Muscle of leg (tissue), 11 donors: ENCODE results near the gene CAMTA1. TPM values are rescaled to one million over a fixed set of nuclear protein-coding genes. Genes with fewer than 3 reads are reported as not detected.
A peak's percentile ranks its signal among the peaks of the same experiment; 100 is the strongest.

Experiments
- DNase-seq: peaks from one replicate; pipeline ENCODE4 v3.0.0; 2013
- H3K27ac ChIP-seq: one replicate; pipeline ENCODE4 v1.5.1; 2013; ENCODE audit warnings: mild to moderate bottlenecking, low read length, control low read depth
- H3K27me3 ChIP-seq: one replicate; pipeline ENCODE4 v1.6.1; 2013; ENCODE audit warnings: low read length; ENCODE audit not compliant: control insufficient read depth, insufficient read depth
- H3K36me3 ChIP-seq: one replicate; pipeline ENCODE4 v1.6.1; 2013; ENCODE audit warnings: low read length; ENCODE audit not compliant: control insufficient read depth, insufficient read depth
- H3K4me1 ChIP-seq: one replicate; pipeline ENCODE4 v1.6.1; 2013; ENCODE audit warnings: low read length; ENCODE audit not compliant: control insufficient read depth, insufficient read depth
- H3K4me3 ChIP-seq: one replicate; pipeline ENCODE4 v1.5.1; 2013; ENCODE audit warnings: low read length, control low read depth
- H3K9me3 ChIP-seq: replicated peaks from 2 replicates; pipeline ENCODE4 v1.6.1; 2013; ENCODE audit warnings: low read depth, low read length; ENCODE audit not compliant: control insufficient read depth
- WGBS: methylation state at CpG from one replicate; pipeline ENCODE4 v1.1.5; 2013; ENCODE audit warnings: missing lambda C conversion rate; ENCODE audit not compliant: insufficient coverage; 5-methylcytosine and 5-hydroxymethylcytosine counted together
- polyA plus RNA-seq, 8 donors: library from polyadenylated mRNA; unstranded; fragments of 120-200 nt; gene quantifications; one replicate each; pipeline versions ENCODE4 v1.2.1 to v1.2.3, GENCODE V29; 2013; ENCODE audit warnings: inconsistent platforms in 1 of 8, low replicate concordance in 1 of 8; ENCODE audit not compliant: insufficient read length in 8 of 8, insufficient read depth in 1 of 8
- total RNA-seq: library from RNA; stranded (reverse); fragments of 120-200 nt; gene quantifications from one replicate; pipeline ENCODE4 v1.2.4, GENCODE V29; 2013

Gene CAMTA1
- total and polyA plus RNA-seq, 9 donors: 36.4 to 56.4 (median 47.7) TPM

DNA sequence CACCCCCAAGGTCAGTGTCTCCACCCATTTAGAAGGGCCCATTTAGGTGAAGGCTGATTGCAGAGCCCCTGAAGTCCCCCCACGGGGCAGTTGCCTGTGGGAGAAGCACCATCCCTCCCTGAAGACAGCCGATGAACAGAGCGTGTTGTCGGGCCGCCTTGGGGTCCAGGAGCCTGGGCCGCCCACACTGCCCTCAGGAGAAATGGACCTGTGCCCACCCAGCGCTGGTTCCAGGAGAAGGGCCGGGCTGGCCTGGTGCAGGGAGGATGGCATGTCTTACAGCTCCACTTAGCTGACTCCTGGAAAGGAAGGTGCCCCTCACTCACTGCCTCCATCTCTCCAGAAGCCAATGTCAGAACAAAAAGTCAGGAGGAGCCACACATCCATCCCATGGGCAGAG is 733.2 kb downstream of the CAMTA1 start:
- peaks cover 15% of the 10 kb centered on the region for H3K4me1 ChIP-seq
- 94% methylated on average over 8 of the region's 8 CpGs for WGBS
- no peaks in the 10 kb centered on the region for H3K27me3 ChIP-seq
- H3K27ac ChIP-seq: no peak overlapping the region
- H3K4me3 ChIP-seq: no peak overlapping the region
- H3K36me3 ChIP-seq: no peaks in the 10 kb centered on the region
- no peaks in the 10 kb centered on the region for H3K9me3 ChIP-seq
- DNase-seq: no peak

- WGBS: 71% methylated on average over 8 of the region's 8 CpGs
- DNase-seq: no peak
- Histone ChIP-seq H3K36me3 (no peaks in the 10 kb centered on the region), H3K27me3 (no peaks in the 10 kb centered on the region), H3K9me3 (no peaks in the 10 kb centered on the region), H3K4me3 (no peak overlapping the region), H3K4me1 (peaks cover 15% of the 10 kb centered on the region), H3K27ac (no peak overlapping the region)
Observed at GRCh38 chr1:7519181-7519860, 734.1 kb downstream of the CAMTA1 start.

DNA sequence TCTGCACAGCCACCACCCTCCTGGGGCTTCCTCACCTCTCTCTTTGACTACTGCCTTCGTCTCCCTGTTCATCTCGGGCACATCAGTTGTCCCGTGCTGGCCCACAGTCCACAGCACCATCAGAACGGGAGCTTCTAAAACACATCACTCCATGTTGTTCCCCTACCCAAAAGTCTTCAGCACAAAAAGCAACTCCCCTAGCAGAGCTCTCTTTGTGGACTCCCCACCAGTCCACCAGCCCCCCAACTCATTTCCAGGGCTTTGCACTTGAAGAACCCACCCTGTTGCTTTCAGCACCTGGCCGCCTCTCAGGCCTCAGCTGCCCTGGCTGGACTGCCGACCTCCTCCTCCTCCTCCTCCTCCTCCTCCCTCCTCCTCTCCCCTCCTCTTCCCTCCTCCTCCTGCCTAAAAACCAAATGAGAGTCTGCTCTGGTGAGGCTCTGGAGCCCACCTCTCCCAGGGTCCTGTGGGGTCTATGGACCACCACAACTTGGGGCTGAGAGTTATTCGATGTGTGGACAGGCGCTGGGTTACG is 734.7 kb downstream of the CAMTA1 start:
- H3K4me1 ChIP-seq: peaks cover 15% of the 10 kb centered on the region
- no peak for DNase-seq
- no peak overlapping the region for H3K27ac ChIP-seq
- no peaks in the 10 kb centered on the region for H3K36me3 ChIP-seq
- no peaks in the 10 kb centered on the region for H3K27me3 ChIP-seq
- 77% methylated on average over 6 of the region's 9 CpGs for WGBS
- no peak overlapping the region for H3K4me3 ChIP-seq
- no peaks in the 10 kb centered on the region for H3K9me3 ChIP-seq

GRCh38 chr1:7520496-7520895 is 735.2 kb downstream of the CAMTA1 start:
- no peaks in the 10 kb centered on the region for H3K27me3 ChIP-seq
- H3K9me3 ChIP-seq: no peaks in the 10 kb centered on the region
- H3K4me3 ChIP-seq: no peak overlapping the region
- DNase-seq: no peak
- H3K27ac ChIP-seq: no peak overlapping the region
- WGBS: no CpG with 5 or more reads among the region's 4 CpGs
- H3K4me1 ChIP-seq: peaks cover 15% of the 10 kb centered on the region
- no peaks in the 10 kb centered on the region for H3K36me3 ChIP-seq

GRCh38 chr1:7524341-7525337 is 739.4 kb downstream of the CAMTA1 start:
- H3K4me3 ChIP-seq: no peak overlapping the region
- no peaks in the 10 kb centered on the region for H3K36me3 ChIP-seq
- no peak overlapping the region for H3K27ac ChIP-seq
- no peaks in the 10 kb centered on the region for H3K4me1 ChIP-seq
- DNase-seq: no peak
- no peaks in the 10 kb centered on the region for H3K9me3 ChIP-seq
- 75% methylated on average over 8 of the region's 16 CpGs for WGBS
- H3K27me3 ChIP-seq: peaks cover 3% of the 10 kb centered on the region

DNA sequence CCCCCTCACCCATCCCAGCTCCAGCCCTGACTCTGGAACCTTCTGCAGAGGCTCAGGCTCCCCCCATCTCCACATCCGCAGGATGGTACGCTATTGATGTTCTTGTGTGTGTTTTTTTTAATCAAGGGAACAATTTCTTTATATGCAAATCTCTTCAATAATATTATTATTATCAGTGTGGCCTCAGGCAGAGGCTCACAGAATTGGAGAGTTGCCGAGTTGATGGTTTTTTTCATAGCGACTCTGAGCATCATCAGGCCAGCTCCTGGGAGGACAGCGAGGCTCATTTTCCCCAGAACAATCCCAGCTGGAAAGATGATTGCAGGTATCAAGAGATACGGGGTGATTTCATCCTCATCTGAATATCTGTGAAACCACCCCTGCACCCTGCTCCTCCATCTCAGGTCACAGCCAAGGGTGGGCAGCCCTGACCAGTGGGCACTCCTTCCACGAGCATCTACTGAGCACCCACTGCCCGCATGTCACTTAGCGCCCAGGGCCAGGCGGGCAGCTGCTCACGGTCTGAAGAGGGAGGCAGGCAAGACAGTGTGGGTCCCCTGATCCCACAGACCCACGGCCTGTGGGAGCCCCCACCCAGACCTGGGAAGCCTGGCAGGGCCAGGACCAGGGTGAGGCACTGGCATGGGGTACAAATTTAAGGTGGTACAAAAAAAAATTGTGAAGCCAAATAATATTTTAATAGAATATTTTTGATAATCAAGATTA is 740.2 kb downstream of the CAMTA1 start:
- WGBS: 40% methylated on average over 3 of the region's 12 CpGs
- no peak for DNase-seq
- H3K36me3 ChIP-seq: no peaks in the 10 kb centered on the region
- no peaks in the 10 kb centered on the region for H3K4me1 ChIP-seq
- H3K27ac ChIP-seq: no peak overlapping the region
- H3K9me3 ChIP-seq: no peaks in the 10 kb centered on the region
- H3K27me3 ChIP-seq: peaks cover 3% of the 10 kb centered on the region
- H3K4me3 ChIP-seq: no peak overlapping the region

- WGBS: 86% methylated on average over 8 of the region's 10 CpGs
- Histone ChIP-seq H3K9me3 (no peaks in the 10 kb centered on the region), H3K36me3 (no peaks in the 10 kb centered on the region), H3K27ac (no peak overlapping the region), H3K4me3 (no peak overlapping the region), H3K4me1 (no peaks in the 10 kb centered on the region), H3K27me3 (peaks cover 3% of the 10 kb centered on the region)
- DNase-seq: no peak
Observed at GRCh38 chr1:7526196-7526866, 741.1 kb downstream of the CAMTA1 start.

GRCh38 chr1:7526867-7527732 is 741.8 kb downstream of the CAMTA1 start:
- no peak overlapping the region for H3K4me3 ChIP-seq
- no peaks in the 10 kb centered on the region for H3K4me1 ChIP-seq
- peak; percentile 40 for DNase-seq
- H3K27ac ChIP-seq: no peak overlapping the region
- peaks cover 3% of the 10 kb centered on the region for H3K27me3 ChIP-seq
- 68% methylated on average over 10 of the region's 12 CpGs for WGBS
- no peaks in the 10 kb centered on the region for H3K36me3 ChIP-seq
- no peaks in the 10 kb centered on the region for H3K9me3 ChIP-seq

- DNase-seq: no peak
- H3K9me3 ChIP-seq: no peaks in the 10 kb centered on the region
- H3K4me1 ChIP-seq: no peaks in the 10 kb centered on the region
- H3K27me3 ChIP-seq: peaks cover 3% of the 10 kb centered on the region
- 90% methylated on average over 7 of the region's 7 CpGs for WGBS
- no peaks in the 10 kb centered on the region for H3K36me3 ChIP-seq
- H3K27ac ChIP-seq: no peak overlapping the region
- no peak overlapping the region for H3K4me3 ChIP-seq
Observed at GRCh38 chr1:7527733-7528045, 742.4 kb downstream of the CAMTA1 start.
